Transverse colon (tissue), 4 donors: ENCODE data around the gene TM2D1.

ENCODE experiments used
- EP300 ChIP-seq: sonication (generic); formaldehyde crosslinking; IDR thresholded peaks from one replicate; pipeline ENCODE4 v1.6.1; 2017; ENCODE audit warnings: antibody characterized with exemption, low read depth
- POLR2A ChIP-seq: fragments of 450-650 bp; IDR thresholded peaks from one replicate; pipeline ENCODE4 v1.6.1; 2016; ENCODE audit warnings: antibody characterized with exemption, mild to moderate bottlenecking, moderate library complexity
- POLR2AphosphoS5 ChIP-seq, 3 donors: sonication (generic); formaldehyde crosslinking; IDR thresholded peaks; one replicate each; pipeline ENCODE4 v1.6.1; 2016; ENCODE audit warnings: antibody characterized with exemption in 3 of 3
- TF ChIP-seq, protein P1 (sequence below), 5 experiments: fragments of 200-600 bp in 3 of 5; fragments of 450-650 bp in 2 of 5; sonication (generic) in 3 of 5; IDR thresholded peaks; 1 replicate in 2 of 5; 2 replicates in 3 of 5; pipeline ENCODE4 v1.5.1; 2016 to 2017; ENCODE audit warnings: antibody characterized with exemption in 5 of 5, inconsistent platforms in 3 of 5, mild to moderate bottlenecking in 2 of 5, moderate library complexity in 1 of 5

- TF ChIP-seq, protein P1, sequence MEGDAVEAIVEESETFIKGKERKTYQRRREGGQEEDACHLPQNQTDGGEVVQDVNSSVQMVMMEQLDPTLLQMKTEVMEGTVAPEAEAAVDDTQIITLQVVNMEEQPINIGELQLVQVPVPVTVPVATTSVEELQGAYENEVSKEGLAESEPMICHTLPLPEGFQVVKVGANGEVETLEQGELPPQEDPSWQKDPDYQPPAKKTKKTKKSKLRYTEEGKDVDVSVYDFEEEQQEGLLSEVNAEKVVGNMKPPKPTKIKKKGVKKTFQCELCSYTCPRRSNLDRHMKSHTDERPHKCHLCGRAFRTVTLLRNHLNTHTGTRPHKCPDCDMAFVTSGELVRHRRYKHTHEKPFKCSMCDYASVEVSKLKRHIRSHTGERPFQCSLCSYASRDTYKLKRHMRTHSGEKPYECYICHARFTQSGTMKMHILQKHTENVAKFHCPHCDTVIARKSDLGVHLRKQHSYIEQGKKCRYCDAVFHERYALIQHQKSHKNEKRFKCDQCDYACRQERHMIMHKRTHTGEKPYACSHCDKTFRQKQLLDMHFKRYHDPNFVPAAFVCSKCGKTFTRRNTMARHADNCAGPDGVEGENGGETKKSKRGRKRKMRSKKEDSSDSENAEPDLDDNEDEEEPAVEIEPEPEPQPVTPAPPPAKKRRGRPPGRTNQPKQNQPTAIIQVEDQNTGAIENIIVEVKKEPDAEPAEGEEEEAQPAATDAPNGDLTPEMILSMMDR (IDR thresholded peaks at IDR 0.05): no peak
- TF ChIP-seq EP300: no peak
- no peak for TF ChIP-seq POLR2A
- TF ChIP-seq POLR2AphosphoS5 (IDR thresholded peaks at IDR 0.05): no peak
These were observed 16.1 kb upstream of the TM2D1 start for GRCh38 chr1:61740751-61741700.
